ENCODE data around the gene SLC25A44. TPM values are rescaled to one million over a fixed set of nuclear protein-coding genes. Genes with fewer than 3 reads are reported as not detected.
"Not testable (repeated sequence)": the region's sequence is repeated elsewhere in the genome, so short reads cannot be mapped to it uniquely, and the experiment has no call there.

The SLC25A44 gene
- total RNA-seq, 1 experiment from 2014 or later: 32.5 TPM

DNA sequence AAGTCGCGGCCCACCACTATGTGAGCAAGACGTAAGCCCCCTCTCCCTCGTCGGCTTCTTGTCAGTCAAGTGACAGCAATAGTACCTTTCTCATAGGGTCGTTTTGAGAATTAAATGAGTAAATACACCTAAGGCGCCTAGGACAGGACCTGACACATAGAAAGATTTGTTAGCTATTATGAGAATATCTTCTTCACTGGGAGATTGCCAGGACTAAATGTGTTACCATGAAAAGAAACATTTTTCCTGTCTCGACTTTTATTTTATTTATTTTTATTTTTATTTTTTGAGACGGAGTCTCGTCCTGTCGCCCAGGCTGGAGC is 19.7 kb downstream of the SLC25A44 start:
- peak overlapping the region; percentile 90 for H3K4me3 Mint-ChIP-seq (ENCODE audit: low read depth, unreplicated experiment)
- BruUV-seq (replicated peaks): no TSS peak
- intact Hi-C loops (cut with micrococcal nuclease; ENCODE audit: unreplicated experiment): no loop called here
- no peaks in the 10 kb centered on the region for H3K27me3 Mint-ChIP-seq (ENCODE audit: unreplicated experiment)
- H3K36me3 Mint-ChIP-seq (ENCODE audit: insufficient read depth, unreplicated experiment): peaks cover 18% of the 10 kb centered on the region
- H3K4me1 Mint-ChIP-seq (ENCODE audit: low read depth, unreplicated experiment): peaks cover 20% of the 10 kb centered on the region
- H3K27ac Mint-ChIP-seq (ENCODE audit: unreplicated experiment): peak overlapping the region; percentile 93
- CTCF ChIA-PET: interaction anchor here (0.7 to 2.9 kb wide), 7 partner anchors 12 to 357 kb away, joined by 3 to 33 read pairs (median 4); partner anchors contain the start of gene SLC25A44
- TF ChIP-seq, protein P1, sequence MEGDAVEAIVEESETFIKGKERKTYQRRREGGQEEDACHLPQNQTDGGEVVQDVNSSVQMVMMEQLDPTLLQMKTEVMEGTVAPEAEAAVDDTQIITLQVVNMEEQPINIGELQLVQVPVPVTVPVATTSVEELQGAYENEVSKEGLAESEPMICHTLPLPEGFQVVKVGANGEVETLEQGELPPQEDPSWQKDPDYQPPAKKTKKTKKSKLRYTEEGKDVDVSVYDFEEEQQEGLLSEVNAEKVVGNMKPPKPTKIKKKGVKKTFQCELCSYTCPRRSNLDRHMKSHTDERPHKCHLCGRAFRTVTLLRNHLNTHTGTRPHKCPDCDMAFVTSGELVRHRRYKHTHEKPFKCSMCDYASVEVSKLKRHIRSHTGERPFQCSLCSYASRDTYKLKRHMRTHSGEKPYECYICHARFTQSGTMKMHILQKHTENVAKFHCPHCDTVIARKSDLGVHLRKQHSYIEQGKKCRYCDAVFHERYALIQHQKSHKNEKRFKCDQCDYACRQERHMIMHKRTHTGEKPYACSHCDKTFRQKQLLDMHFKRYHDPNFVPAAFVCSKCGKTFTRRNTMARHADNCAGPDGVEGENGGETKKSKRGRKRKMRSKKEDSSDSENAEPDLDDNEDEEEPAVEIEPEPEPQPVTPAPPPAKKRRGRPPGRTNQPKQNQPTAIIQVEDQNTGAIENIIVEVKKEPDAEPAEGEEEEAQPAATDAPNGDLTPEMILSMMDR (IDR thresholded peaks at IDR 0.05; ENCODE audit: unreplicated experiment): no peak
- DNase-seq: no peak
- H3K9me3 Mint-ChIP-seq (ENCODE audit: low read depth, unreplicated experiment): no peaks in the 10 kb centered on the region

DNA sequence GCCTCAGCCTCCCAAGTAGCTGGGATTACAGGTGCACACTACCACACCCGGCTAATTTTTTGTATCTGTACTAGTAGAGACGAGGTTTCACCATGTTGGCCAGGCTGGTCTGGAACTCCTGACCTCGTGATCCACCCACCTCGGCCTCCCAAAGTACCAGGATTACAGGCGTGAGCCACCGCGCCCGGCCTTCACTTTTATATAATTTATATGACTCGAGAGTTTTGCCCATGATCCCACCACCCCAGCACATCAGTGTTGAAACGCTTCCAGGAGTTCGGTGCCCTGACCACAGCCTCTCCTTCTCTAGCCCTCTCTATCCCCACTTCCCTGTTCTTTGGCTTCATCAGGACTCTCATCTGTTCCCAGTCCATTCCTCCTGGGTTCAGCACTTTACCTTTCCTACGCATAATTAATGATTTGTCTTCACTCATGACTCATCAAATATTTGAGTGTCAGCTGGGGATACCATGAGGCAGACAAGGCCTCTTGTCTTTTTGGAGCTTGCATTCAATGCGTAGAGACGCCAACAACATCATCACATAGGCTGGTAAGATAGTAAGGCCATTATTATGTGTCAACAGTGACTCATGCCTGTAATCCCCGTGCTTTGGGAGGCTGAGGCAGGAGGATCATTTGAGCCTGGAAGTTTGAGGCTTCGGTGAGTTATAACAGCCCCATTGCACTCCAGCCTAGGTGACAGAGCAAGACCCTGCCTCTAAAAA is 20.3 kb downstream of the SLC25A44 start:
- H3K36me3 Mint-ChIP-seq (ENCODE audit: insufficient read depth, unreplicated experiment): peaks cover 18% of the 10 kb centered on the region

DNA sequence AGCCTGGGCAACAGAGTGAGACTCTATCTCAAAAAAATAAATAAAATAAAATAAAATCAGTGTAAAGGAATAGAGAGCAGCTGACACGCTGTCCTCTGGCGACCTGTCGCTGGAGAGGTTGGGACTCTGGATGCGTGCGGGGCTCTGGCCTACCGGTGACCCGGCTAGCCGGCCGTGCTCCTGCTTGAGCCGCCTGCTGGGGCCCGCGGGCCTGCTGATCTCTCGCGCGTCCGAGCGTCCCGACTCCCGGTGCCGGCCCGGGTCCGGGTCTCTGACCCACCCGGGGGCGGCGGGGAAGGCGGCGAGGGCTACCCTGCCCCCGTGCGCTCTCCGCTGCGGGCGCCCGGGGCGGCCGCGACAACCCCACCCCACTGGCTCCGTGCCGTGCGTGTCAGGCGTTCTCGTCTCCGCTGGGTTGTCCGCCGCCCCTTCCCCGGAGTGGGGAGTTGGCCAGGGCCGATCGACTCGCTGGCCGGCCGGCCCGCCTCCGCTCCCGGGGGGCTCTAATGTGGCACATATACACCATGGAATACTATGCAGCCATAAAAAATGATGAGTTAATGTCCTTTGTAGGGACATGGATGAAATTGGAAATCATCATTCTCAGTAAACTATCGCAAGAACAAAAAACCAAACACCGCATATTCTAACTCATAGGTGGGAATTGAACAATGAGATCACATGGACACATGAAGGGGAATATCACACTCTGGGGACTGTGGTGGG is 22.6 kb downstream of the SLC25A44 start:
- BruUV-seq (replicated peaks); H3K4me1 Mint-ChIP-seq (ENCODE audit: low read depth, unreplicated experiment); DNase-seq; H3K4me3 Mint-ChIP-seq (ENCODE audit: low read depth, unreplicated experiment); H3K27me3 Mint-ChIP-seq (ENCODE audit: unreplicated experiment); H3K27ac Mint-ChIP-seq (ENCODE audit: unreplicated experiment); intact Hi-C loops (cut with micrococcal nuclease; ENCODE audit: unreplicated experiment); H3K9me3 Mint-ChIP-seq (ENCODE audit: low read depth, unreplicated experiment); CTCF ChIA-PET: not testable (repeated sequence)
- H3K36me3 Mint-ChIP-seq (ENCODE audit: insufficient read depth, unreplicated experiment): peaks cover 18% of the 10 kb centered on the region

More for the DNA sequence above, 20.3 kb downstream of the SLC25A44 start:
- no peaks in the 10 kb centered on the region for H3K9me3 Mint-ChIP-seq (ENCODE audit: low read depth, unreplicated experiment)
- H3K4me1 Mint-ChIP-seq (ENCODE audit: low read depth, unreplicated experiment): peaks cover 14% of the 10 kb centered on the region
- DNase-seq: peak; percentile 48
- intact Hi-C loops (cut with micrococcal nuclease; ENCODE audit: unreplicated experiment): no loop called here
- TF ChIP-seq, protein P1 (IDR thresholded peaks at IDR 0.05; ENCODE audit: unreplicated experiment): no peak
- CTCF ChIA-PET: interaction anchor here (0.6 to 2.9 kb wide), 8 partner anchors 10 to 358 kb away, joined by 3 to 33 read pairs (median 4); partner anchors contain the start of gene SLC25A44
- H3K27ac Mint-ChIP-seq (ENCODE audit: unreplicated experiment): peak overlapping the region; percentile 86
- BruUV-seq (replicated peaks): no TSS peak
- peak overlapping the region; percentile 90 for H3K4me3 Mint-ChIP-seq (ENCODE audit: low read depth, unreplicated experiment)
- no peaks in the 10 kb centered on the region for H3K27me3 Mint-ChIP-seq (ENCODE audit: unreplicated experiment)

DNA sequence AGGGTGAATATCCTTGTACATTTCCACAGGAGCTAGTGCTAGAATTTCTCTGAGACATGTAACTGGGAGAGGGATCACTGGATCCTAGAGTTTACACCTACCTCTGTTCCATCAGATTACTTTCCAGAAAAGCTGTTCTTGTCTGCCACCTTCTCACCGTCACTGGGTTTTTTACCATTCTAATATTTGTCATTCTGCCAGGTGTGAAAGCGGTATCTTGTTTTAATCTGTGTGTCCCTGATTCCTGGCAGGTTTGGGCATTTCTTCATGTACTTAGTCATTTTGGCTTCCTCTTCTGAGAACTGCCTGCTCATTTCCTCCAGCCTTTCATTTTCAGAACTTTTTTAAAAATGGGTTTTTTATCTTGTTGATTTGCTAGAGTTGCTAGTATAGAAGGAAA is 24.0 kb downstream of the SLC25A44 start:
- Mint-ChIP-seq H3K4me3 (ENCODE audit: low read depth, unreplicated experiment) (no peak overlapping the region), H3K36me3 (ENCODE audit: insufficient read depth, unreplicated experiment) (peaks cover 12% of the 10 kb centered on the region), H3K4me1 (ENCODE audit: low read depth, unreplicated experiment) (peaks cover 15% of the 10 kb centered on the region), H3K9me3 (ENCODE audit: low read depth, unreplicated experiment) (no peaks in the 10 kb centered on the region), H3K27me3 (ENCODE audit: unreplicated experiment) (no peaks in the 10 kb centered on the region), H3K27ac (ENCODE audit: unreplicated experiment) (no peak overlapping the region)
- CTCF ChIA-PET: interaction anchor here (0.7 kb wide), 1 partner anchor 92 kb away, joined by 4 read pairs; no protein-coding TSS in a partner anchor
- TF ChIP-seq, protein P1 (IDR thresholded peaks at IDR 0.05; ENCODE audit: unreplicated experiment): no peak
- BruUV-seq (replicated peaks): no TSS peak
- intact Hi-C loops (cut with micrococcal nuclease; ENCODE audit: unreplicated experiment): no loop called here
- no peak for DNase-seq

All from Calu3 (cell line).